GM12873 (cell line): ENCODE results near the gene KLHL26.

Source experiments
- CTCF ChIP-seq: IDR thresholded peaks from 2 replicates; pipeline ENCODE4 v1.5.1; 2012; ENCODE audit warnings: low read depth, mild to moderate bottlenecking, moderate library complexity, low read length, control low read depth; ENCODE audit not compliant: insufficient read depth; ENCODE audit errors: missing control alignments

KLHL26 gene

DNA sequence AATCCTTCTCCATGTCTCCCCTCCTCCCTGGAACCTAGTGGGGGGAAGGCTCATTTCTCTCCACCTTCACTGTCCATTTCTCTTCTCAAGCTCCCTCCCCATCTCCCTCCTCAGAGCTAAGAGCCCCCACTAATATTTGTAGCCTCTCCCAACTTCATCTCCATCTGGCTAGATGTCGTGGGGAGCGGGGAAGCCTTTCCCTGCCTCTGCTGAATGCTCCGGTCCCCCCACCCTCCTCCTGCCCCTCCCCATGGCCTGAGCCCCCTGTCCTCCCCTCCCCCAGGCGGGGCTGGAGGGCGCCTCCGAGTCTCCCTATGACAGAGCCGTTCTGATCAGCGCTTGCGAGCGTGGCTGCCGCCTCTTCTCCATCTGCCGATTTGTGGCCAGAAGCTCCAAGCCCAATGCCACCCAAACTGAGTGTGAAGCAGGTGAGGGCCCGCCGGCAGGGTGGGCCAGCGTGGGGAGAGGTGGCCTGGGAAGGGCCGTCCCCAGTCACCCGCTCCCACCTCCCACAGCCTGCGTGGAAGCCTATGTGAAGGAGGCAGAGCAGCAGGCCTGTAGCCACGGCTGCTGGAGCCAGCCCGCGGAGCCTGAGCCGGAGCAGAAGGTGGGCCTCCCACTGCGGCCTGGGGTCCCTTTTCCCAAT lies 23.1 kb upstream of the KLHL26 start:
- TF ChIP-seq CTCF = no peak

GRCh38 chr19:18616023-18616422 lies 20.8 kb upstream of the KLHL26 start:
- no peak for TF ChIP-seq CTCF

- TF ChIP-seq CTCF = no peak
Observed at GRCh38 chr19:18617562-18617961, 19.3 kb upstream of the KLHL26 start.

DNA sequence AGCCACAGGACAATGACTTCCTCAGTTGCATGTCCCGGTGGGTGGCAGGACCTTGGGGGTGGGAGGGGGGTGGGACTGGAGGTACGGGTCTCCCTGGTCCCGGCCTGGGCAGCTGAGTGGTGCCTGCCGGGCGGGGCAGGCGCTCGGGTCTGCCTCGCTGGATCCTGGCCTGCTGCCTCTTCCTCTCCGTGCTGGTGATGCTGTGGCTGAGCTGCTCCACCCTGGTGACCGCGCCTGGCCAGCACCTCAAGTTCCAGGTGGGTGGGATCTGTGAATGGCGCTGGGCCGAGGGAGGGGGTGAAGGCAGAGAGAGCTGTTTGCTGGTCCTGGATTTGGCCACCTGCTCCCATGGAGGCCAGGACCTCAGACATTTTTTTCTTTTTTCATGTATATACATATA lies 18.6 kb upstream of the KLHL26 start:
- TF ChIP-seq CTCF = no peak

- no peak for TF ChIP-seq CTCF
Observed at GRCh38 chr19:18620311-18620710, 16.5 kb upstream of the KLHL26 start.

DNA sequence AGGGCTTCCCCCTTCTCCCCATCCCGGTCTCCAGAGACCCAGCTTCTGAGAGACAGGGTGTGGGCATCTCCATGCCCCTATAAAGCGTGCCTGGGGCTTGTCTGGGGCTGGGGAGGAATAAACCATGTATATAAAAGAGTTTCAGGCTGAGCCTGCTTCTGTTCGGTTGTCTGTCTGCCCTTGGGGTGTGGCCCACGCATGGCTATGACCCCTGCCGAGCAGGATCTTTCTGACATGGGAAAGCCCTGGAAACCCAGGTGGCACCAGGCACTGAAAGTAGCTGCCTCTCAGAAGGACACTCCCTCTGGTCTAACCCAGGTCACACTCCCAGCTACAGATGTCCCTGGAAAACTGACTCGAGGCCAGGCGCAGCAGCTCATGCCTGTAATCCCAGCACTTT lies 15.9 kb upstream of the KLHL26 start:
- TF ChIP-seq CTCF = no peak

GRCh38 chr19:18626906-18627305 lies 9.9 kb upstream of the KLHL26 start:
- TF ChIP-seq CTCF = no peak
